HG02870 (cell line): Measurements from ENCODE around the gene HPSE2.
"Not testable (repeated sequence)": the region's sequence is repeated elsewhere in the genome, so short reads cannot be mapped to it uniquely, and the experiment has no call there.

Experiments used
- ATAC-seq: cut with Tn5 transposase; IDR thresholded peaks from one replicate; pipeline ENCODE4 v1.9.1; 2021; ENCODE audit warnings: mild to moderate bottlenecking, moderate library complexity; ENCODE audit not compliant: unreplicated experiment

Gene HPSE2

DNA sequence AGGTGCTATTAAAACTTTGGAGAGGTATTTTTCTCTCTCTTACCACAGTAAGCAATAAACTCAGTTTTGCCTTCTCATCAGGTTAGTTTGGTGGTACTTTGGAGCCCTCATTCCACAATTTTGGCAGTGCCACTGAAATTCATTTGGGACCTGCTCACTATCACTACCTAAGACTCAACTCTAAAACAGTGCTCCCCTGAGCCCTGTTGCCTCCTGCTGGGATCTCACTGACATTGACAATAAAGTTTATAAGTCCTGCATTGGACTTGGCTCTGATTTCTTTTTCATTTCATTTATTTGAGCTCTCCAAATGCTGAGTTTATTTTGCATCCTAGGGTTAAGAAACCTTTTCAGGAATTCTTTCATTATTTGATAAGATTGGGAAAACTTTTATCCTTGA, 658.1 kb downstream of the HPSE2 start:
- ATAC-seq, result no peak

DNA sequence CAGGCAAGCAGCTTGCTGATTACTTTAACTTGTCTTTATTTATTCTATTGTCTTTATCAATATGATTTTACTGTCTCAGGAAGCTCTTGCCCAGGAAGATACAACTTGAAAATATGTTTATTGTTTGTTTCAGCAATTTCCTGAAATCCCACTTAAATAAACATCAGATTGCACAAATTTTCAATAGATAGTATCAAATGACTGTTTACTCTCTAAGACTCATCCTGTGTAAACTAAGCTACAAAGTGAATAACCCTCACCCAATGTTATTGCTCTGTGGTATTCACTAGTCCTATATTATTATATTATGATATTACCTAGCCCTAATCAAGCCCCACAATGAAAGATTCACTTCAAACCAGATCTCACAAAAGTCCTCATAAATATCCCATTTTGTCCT, 658.5 kb downstream of the HPSE2 start:
- ATAC-seq, result no peak

DNA sequence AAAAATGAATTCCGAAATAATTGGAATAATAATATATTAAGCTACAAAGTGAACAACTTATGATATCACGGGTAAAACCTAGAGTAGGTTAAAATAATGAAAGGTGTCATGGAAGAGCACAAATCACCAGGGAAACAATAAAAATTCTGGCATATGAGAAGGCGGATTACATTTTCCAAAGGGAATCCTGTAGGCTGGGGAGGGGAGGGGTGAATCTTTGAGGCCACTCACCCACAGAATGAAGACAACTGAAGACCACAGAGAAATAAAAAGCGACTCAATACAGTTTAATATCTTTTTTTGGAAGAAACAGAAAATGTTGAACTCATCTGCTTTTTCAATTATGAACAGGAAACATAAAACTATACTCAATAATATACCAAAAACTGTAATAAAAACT, 659.6 kb downstream of the HPSE2 start:
- ATAC-seq, result no peak

DNA sequence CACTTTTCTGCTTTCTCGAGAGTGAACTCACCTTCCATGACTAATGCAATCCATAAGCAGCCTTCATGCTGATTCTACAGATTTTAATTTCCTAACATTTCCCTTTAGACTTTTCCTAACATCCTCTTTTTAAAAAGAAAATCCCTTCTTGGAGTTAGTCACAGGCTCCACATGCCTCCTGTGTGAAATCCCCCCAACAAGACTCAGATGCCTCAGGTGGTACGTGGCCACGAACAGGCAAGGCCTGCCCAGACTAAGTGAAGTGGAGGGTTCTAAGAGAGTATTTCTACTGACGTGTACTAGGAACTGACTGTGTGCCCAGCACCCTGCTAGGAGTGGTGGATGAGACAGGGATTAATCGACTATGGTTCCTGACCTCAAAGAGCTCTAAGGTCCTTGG, 663.1 kb downstream of the HPSE2 start:
- no peak for ATAC-seq

DNA sequence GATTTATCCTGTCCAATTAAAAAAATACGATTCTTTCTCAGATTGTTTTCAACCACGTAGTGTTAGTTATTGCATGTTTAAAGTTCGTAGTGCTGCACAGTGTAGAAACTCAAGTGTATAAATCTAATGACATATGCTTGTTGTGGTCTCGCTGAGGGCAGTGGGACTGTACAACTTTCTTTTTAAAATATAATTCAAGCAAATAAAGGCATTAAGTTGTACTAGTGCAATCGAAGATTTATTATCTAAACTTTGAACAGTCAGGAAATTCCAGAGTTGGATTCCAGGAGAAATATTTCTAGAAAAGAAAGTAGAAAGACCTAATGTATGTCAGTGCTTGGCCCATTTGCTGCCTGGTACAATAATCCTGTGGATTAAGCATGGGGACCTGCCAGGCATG, 664.8 kb downstream of the HPSE2 start:
- ATAC-seq, result no peak

DNA sequence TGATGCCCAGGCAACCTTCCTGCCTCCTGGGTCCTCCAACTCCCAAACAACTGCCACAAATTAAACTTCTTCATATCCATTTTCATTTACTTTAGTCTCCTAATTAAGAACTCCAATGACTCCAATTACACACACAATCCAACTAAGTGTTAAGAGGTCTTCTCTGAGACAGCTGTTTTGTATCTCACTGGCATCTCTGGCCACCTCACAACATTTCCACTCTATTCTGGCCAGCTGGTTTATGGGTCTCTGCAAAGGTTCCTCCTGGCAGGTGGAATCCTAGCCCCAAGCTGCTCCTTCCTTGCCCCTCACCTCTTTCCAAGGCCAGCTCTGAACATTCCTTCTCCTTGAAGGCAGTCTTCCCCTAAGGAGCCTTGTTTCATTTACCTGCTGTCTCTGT, 665.8 kb downstream of the HPSE2 start:
- no peak for ATAC-seq

DNA sequence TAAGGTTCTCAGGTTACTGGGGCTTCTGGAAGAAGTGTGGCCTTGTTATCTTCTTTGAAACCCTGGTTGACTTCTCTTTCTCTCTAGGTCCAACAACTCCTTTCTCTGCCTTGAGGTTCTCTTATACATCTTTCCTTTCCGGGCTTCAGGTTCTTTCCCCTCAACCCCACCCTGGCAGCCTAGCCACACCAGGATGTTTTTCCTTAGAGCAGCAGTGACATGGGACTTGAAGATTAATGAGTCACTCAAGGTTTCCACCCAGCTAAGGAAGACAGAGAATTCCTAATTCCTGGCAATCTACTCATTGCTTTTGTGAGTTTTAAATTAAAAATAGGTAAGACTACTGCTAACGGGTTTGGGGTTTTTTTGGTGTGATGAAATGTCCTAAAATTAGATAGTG, 667.1 kb downstream of the HPSE2 start:
- ATAC-seq, result no peak

DNA sequence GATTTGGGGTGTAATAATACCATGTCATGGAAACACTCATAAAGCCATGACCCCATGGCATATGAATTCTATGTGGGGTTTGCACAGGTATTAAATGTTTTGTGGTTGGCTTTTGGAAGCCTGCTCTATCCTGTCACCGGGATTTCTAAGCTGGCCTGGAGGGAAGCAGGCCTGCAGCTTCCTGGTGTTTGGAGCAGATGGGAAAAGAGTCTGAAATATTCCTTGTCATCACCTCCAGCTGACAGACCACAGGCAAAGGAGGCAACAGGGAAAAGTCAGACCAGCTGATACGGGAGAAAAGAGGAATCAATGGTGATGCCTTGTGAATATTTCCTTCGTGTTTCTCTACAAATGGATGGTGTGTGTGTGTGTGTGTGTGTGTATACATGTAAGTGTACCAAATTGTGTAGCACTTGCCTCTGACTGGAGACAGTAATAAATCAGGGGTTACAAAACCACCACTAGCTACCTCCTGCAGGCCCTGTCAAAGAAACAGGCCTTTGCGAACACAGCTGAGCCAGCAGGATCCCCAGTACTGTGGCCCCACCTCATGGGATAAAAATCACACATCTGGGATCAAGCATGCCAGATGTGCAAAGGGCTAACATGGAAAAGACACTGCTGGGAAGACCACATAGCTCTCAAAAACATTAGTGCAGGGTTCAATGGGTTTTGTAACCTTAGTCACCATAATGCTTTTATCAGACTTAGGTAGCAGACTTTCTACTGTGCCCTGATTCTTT, 668.1 kb downstream of the HPSE2 start:
- no peak for ATAC-seq

DNA sequence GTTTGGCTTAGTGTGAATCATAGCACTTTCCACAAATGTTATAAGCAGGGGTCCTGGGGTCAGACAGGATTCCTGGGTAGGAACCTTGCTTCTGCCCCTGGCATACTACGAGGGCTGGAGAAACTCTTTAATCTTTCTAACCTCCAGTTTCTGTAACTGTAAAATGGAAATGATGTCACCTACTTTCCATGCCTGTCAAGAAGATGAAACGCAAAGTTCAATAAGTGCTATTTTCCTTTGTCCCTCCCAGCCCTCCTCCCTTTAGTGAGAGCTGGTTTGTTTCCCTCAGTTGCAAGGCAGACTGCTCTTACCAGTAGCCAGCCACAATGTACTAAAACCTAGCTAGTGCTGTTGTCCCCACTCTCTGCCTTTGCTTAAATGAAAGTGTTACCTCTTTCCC, 671.8 kb downstream of the HPSE2 start:
- ATAC-seq, result no peak

DNA sequence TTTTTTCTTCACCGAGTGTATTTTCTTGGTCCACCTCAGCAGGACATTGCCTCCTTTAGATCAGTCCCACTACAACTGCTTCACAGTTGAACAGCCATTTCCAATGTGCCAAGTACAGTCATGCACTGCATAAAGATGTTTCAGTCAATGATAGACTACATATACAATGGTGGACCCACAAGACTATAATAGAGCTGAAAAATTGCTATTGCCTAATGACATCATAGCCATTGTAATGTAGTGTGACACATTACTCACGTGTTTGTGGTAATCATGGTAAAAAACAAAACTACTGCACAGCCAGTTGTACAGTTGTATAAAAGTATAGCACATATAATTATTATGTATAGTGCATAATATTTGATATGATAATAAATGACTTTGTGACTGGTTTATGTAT, 675.1 kb downstream of the HPSE2 start:
- no peak for ATAC-seq

DNA sequence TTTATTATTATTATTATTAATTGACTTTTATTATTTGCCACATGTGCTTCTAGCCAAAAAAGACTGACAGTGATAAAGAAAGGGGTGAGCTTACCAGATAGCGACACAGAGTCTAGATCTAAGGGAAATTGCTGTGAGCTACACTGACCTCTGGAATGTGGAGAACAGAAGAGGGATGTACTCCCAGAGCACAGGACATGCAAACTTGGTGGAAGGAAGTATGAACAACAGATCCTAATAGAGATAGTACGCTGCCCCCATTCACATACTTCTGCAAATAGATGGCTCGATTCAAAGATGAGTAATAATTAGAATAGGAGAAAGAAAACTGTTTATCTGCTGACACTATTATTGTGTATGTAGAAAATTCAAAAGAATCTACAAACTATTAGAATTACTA, 679.6 kb downstream of the HPSE2 start:
- no peak for ATAC-seq

DNA sequence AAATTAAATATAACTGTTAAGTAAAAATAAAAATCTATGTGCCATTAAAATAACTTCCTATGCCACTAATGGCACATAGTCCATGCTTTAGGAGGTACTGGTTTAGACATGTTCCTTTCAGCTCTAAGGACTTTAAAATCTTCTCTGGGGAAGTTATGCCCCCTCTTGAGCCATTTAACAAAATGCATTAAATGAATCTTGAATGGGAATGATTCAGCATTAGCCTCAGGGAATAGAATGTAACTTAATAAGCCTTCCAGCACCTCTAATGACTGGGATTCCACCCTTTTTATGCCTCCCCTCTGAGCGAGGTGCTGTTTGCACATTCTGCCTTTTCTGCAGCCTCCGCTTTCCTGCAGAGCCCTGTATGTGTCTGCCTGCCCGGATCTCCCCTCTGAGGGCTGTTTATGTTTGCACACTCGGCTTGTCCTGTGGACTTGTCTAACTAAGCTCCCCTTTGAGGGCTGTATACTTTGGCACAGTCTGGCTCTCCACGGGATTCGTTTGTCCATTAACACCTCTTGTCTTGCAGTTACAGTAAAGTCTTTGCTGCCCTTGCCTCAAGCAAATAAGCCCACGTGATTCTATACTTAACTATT, 680.5 kb downstream of the HPSE2 start:
- ATAC-seq, result no peak

DNA sequence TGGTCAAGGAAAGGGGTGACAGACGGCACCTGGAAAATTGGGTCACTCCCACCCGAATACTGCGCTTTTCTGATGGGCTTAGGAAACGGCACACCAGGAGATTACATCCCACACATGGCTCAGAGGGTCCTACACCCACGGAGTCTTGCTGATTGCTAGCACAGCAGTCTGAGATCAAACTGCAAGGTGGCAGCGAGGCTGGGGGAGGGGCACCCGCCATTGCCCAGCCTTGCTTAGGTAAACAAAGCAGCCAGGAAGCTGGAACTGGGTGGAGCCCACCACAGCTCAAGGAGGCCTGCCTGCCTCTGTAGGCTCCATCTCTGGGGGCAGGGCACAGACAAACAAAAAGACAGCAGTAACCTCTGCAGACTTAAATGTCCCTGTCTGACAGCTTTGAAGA, 694.1 kb downstream of the HPSE2 start:
- not testable (repeated sequence) for ATAC-seq

DNA sequence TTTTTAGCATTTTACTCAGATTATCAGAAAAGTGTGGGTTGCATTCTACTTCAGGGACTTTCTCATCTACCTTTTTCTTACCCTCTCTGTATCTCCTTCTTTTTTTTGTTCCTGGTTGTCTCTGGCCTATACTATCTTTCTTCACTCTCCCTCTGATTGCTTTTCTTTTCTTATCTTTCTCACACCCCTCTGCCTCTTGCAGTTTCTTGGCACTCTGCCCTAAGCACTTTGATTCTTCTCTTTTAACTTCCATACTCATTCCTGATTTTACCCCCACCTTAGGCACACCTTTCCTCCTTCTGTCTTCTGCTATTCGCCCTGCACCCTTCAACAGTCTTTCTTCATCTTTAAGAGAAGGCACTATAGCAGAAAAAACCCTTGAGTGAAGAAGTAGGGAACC, 696.1 kb downstream of the HPSE2 start:
- ATAC-seq, result no peak

DNA sequence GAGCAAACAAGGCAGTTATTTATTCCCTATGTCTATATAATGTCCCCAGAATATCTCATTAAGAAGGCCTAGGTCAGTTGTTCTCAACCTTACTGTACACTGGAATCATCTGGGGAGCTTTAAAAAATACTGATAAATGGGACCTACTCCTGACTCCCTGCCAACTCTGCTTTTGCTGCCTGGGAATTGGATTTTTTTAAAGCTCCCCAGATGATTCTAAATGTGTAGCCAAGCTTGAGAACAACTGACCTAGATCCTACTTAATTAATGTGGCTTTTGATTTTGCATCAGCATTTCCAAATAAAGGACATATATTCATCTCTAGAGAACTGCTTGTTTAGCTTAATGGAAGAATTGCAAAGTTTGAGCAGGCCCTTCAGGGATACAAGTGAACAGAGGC, 697.2 kb downstream of the HPSE2 start:
- ATAC-seq, result no peak

DNA sequence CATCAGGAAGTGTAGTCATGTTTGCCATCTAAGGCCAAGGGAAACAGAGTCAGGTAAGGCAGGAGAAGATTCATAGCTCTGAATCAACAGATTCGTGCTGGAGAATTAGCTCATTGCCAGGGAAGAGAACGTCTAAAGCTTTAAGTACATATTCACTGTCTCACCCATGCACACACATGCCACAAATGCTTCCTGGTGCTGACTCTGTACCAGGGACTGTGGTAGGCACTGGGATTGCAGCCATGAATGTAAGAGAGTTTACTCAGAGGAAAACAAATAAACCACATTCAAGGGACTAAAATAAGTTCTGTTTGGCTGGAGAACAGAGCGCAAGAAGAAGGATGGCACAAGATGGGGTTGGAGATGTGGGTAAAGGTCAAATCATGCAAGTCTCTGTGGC, 699.1 kb downstream of the HPSE2 start:
- no peak for ATAC-seq

DNA sequence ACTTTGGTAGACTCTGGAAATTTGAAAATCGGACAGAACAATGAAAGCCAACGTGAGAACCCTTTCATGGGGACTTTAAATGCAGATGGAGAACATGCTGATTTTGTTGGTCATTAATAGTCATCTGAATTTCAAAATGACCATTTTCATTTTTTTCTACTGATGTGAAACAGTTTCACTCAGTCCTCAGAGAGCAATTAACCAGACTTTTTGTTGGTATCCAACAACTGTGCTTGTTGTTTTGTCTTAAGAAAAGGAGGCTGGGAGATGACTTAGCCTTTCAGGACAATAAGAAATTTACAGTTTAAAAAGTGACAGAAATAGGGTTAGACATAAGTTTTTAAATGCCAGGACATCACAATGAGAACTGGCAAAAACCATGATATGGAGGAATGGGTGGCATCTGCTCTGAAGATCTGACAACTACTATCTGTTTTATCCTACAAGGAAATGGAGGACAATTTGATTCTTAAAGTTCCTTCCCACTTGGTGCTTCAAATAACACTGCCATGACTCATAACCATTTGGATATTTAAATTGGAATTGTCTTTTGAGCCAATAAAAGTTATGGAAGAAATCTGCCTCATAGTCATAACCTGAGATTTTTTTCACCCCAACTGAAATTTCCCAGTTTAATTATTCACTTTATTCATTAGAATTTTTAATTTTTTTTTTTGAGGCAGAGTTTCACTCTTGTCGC, 701.8 kb downstream of the HPSE2 start:
- no peak for ATAC-seq

DNA sequence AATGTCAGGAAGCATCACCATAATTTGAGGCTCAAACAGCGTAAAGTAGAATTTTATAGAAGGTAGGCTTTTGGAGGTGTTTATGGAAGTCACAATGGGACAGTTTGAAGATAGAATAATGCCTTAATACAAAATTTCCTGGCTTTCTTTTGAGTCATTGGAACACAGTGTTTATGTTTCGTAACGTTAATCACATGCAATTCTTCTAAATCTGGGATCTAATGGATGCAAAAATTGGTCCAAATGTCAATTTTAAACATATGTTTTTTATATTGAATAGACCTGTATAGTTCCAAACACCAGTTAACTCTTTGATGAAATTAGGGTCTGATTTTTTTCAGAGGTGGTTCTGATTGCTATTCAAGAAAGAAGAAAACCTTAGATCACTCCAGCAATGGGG, 702.4 kb downstream of the HPSE2 start:
- ATAC-seq, result no peak

DNA sequence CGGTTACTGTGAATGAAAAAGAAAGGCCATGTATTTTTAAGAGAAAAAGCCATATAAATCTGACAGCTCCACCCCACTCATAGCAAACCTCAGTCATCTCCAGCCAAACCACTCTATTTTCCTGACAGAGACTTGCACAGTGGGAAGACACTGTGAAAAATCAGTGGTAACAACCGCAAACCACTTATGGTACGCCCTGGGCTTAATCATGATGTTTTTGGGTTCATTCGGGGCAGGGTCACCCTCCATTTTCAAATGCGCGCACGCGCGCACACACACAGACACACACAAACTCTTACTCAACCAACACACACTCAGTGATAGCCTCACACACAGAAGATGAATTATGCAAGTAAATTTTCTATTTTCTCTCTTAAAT, 706.9 kb downstream of the HPSE2 start:
- ATAC-seq, result no peak

DNA sequence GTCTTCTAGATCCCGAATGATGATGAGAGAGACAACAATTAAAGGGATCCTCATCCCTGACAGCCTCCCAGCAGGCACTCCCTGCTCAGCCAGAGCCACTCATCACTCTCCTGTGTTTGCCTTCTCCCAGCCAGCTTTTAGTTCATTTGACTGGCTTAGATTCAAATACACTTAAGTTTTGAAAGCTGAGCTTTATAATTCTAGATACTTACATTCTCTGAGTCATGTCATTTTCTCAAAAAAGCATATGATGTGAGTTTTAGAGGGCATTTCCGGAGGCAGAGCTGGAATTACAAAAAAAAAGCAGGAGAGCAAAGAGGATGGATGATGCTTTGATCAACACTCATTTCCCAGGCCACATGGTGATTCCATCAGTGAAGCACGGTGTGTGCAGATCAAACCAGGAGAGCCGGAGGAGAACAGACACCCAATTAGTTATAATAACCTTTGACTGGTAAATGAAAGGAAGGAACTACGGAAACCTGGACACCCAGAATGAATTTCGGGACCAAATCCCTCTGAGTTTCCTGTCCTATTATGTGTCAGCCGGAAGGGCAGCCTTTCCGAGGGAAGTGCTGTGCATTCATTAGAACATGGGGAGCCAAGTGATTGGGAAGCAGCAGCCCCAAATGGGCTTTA, 707.4 kb downstream of the HPSE2 start:
- ATAC-seq, result no peak

DNA sequence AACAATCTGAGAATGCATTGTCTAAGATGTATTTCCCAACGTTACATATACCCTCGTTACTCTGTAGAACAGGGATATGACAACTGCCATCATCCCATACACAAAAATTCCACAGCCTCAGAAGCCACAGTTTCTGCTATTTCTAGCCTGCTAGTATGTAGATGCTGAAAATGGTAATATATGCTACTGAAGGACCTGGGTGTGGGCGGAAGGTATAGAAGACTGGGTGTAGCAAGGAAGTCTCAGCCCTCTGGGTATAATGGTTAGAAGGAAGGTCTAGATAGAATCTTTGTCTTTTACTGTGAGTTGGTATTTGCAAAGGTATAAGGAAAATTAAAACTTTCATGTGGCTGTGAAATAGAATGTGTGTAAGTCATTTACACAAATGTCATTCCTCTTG, 709.7 kb downstream of the HPSE2 start:
- ATAC-seq, result no peak

DNA sequence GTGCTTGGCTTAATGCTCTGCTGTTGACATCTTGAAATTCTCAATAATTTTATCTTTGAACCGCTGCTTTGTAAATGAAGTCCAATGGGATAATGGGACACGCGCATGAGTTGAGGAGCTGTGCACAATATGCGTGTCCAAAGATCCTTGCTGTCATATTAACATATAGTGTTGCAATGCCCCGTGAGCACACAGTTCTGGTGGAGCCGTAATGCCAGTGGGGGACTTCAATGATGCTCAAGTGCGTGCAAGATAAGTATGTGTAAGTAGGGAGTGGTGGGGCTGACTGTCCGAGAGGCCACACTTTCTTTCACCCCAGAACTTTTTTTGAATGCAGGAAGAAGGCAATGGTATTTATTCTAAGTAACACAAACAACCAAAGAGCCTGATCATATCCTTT, 711.5 kb downstream of the HPSE2 start:
- no peak for ATAC-seq
